ENCODE measurements around the gene IRX6.

The IRX6 gene

GRCh38 chr16:55323637-55324271, at the start of gene IRX6:
TSS of gene IRX6 (plus strand) at chr16:55324203. CDS start at chr16:55325092, 889 bp downstream.
- in situ Hi-C loops (cut with MboI; ENCODE audit: low sequenced_read_pairs): no loop called here

- in situ Hi-C loops (cut with MboI; ENCODE audit: low sequenced_read_pairs): loop anchor here (25.0 kb wide), 1 partner anchor 1712 kb away; no protein-coding TSS in a partner anchor
Observed at GRCh38 chr16:55274391-55274790, 49.6 kb upstream of the IRX6 start.

- in situ Hi-C loops (cut with MboI; ENCODE audit: low sequenced_read_pairs): no loop called here
Observed at GRCh38 chr16:55275167-55275566, 48.8 kb upstream of the IRX6 start.

- in situ Hi-C loops (cut with MboI; ENCODE audit: low sequenced_read_pairs): no loop called here
Observed at GRCh38 chr16:55275869-55276268, 48.1 kb upstream of the IRX6 start.

GRCh38 chr16:55277536-55277935, 46.5 kb upstream of the IRX6 start:
- in situ Hi-C loops (cut with MboI; ENCODE audit: low sequenced_read_pairs): no loop called here

- in situ Hi-C loops (cut with MboI; ENCODE audit: low sequenced_read_pairs): no loop called here
Observed at GRCh38 chr16:55279598-55279997, 44.4 kb upstream of the IRX6 start.

- in situ Hi-C loops (cut with MboI; ENCODE audit: low sequenced_read_pairs): no loop called here
Observed at GRCh38 chr16:55280587-55280986, 43.4 kb upstream of the IRX6 start.

GRCh38 chr16:55282441-55282840, 41.6 kb upstream of the IRX6 start:
- in situ Hi-C loops (cut with MboI; ENCODE audit: low sequenced_read_pairs): no loop called here

- in situ Hi-C loops (cut with MboI; ENCODE audit: low sequenced_read_pairs): no loop called here
Observed at GRCh38 chr16:55283812-55284717, 39.9 kb upstream of the IRX6 start.

- in situ Hi-C loops (cut with MboI; ENCODE audit: low sequenced_read_pairs): no loop called here
Observed at GRCh38 chr16:55284718-55285099, 39.3 kb upstream of the IRX6 start.

- in situ Hi-C loops (cut with MboI; ENCODE audit: low sequenced_read_pairs): no loop called here
Observed at GRCh38 chr16:55285586-55285985, 38.4 kb upstream of the IRX6 start.

GRCh38 chr16:55289353-55289752, 34.6 kb upstream of the IRX6 start:
- in situ Hi-C loops (cut with MboI; ENCODE audit: low sequenced_read_pairs): no loop called here

- in situ Hi-C loops (cut with MboI; ENCODE audit: low sequenced_read_pairs): no loop called here
Observed at GRCh38 chr16:55291847-55292246, 32.2 kb upstream of the IRX6 start.

GRCh38 chr16:55292491-55292890, 31.5 kb upstream of the IRX6 start:
- in situ Hi-C loops (cut with MboI; ENCODE audit: low sequenced_read_pairs): no loop called here

GRCh38 chr16:55294129-55294528, 29.9 kb upstream of the IRX6 start:
- in situ Hi-C loops (cut with MboI; ENCODE audit: low sequenced_read_pairs): no loop called here

- in situ Hi-C loops (cut with MboI; ENCODE audit: low sequenced_read_pairs): no loop called here
Observed at GRCh38 chr16:55294931-55295342, 29.1 kb upstream of the IRX6 start.

- in situ Hi-C loops (cut with MboI; ENCODE audit: low sequenced_read_pairs): no loop called here
Observed at GRCh38 chr16:55297062-55297909, 26.7 kb upstream of the IRX6 start.

GRCh38 chr16:55297910-55298479, 26.0 kb upstream of the IRX6 start:
- in situ Hi-C loops (cut with MboI; ENCODE audit: low sequenced_read_pairs): no loop called here

GRCh38 chr16:55301385-55302008, 22.5 kb upstream of the IRX6 start:
- in situ Hi-C loops (cut with MboI; ENCODE audit: low sequenced_read_pairs): no loop called here

- in situ Hi-C loops (cut with MboI; ENCODE audit: low sequenced_read_pairs): no loop called here
Observed at GRCh38 chr16:55302635-55303034, 21.4 kb upstream of the IRX6 start.

Measured in HL-60/S4 treated with retinoic acid at 250 ng/mL for 4 days and 3 days (cell line).